ENCODE results near the gene SRSF9. TPM values are rescaled to one million over a fixed set of nuclear protein-coding genes. Genes with fewer than 3 reads are reported as not detected.
"Not testable (repeated sequence)": the region's sequence is repeated elsewhere in the genome, so short reads cannot be mapped to it uniquely, and the experiment has no call there.

SRSF9 gene
- total RNA-seq: 100 to 1,000 TPM; 117 to 140 (median 139) TPM
- long read RNA-seq, donor 1, transcript SRSF9-201 (4 exons, 1,201 nt): major isoform, 123 of 135 reads
- long read RNA-seq, donor 1, partial matches to known transcripts: 0 of 135 reads
- long read RNA-seq, donor 1, other reads (novel, unspliced or antisense): 8 of 135 reads
- long read RNA-seq, donor 2, transcript SRSF9-201 (4 exons, 1,201 nt): major isoform, 7 of 8 reads
- long read RNA-seq, donor 2, partial matches to known transcripts: 0 of 8 reads
- long read RNA-seq, donor 2, other reads (novel, unspliced or antisense): 0 of 8 reads

GRCh38 chr12:120469450-120470149 lies at the start of gene SRSF9:
SRSF9 (minus strand) TSS chr12:120469748; CDS start chr12:120469609, 139 bp downstream.
- H3K4me1 ChIP-seq (ENCODE audit: low read depth): peaks cover 10% of the 10 kb centered on the region
- peak; percentile 96 for ATAC-seq
- DNase-seq: peak; percentile 95 to 97 (median 97)
- intact Hi-C loops (cut with DNase I, micrococcal nuclease): no loop called here
- H3K4me3 ChIP-seq: peak within 1 kb of the TSS; percentile 85
- TF ChIP-seq CTCF (IDR thresholded peaks at IDR 0.05): peak; percentile 96
- no peaks in the 10 kb centered on the region for H3K36me3 ChIP-seq (ENCODE audit: low read depth)
- no peaks in the 10 kb centered on the region for H3K9me3 ChIP-seq

GRCh38 chr12:120519324-120519723 lies 49.8 kb upstream of the SRSF9 start:
- ATAC-seq, H3K4me3 ChIP-seq: not testable (repeated sequence)

GRCh38 chr12:120515496-120515895 lies 45.9 kb upstream of the SRSF9 start:
- no peak for ATAC-seq
- no peaks in the 10 kb centered on the region for H3K9me3 ChIP-seq
- intact Hi-C loops (cut with DNase I, micrococcal nuclease): no loop called here
- no peaks in the 10 kb centered on the region for H3K4me1 ChIP-seq (ENCODE audit: low read depth)
- TF ChIP-seq CTCF (IDR thresholded peaks at IDR 0.05): no peak
- DNase-seq: no peak
- H3K36me3 ChIP-seq (ENCODE audit: low read depth): no peaks in the 10 kb centered on the region
- no peak overlapping the region for H3K4me3 ChIP-seq

More at GRCh38 chr12:120519324-120519723, 49.8 kb upstream of the SRSF9 start:
- H3K9me3 ChIP-seq; H3K4me1 ChIP-seq (ENCODE audit: low read depth); intact Hi-C loops (cut with DNase I, micrococcal nuclease); DNase-seq; H3K36me3 ChIP-seq (ENCODE audit: low read depth): not testable (repeated sequence)

- TF ChIP-seq CTCF (IDR thresholded peaks at IDR 0.05): no peak
- DNase-seq: no peak
- Histone ChIP-seq H3K9me3 (no peaks in the 10 kb centered on the region), H3K4me1 (ENCODE audit: low read depth) (no peaks in the 10 kb centered on the region), H3K4me3 (no peak overlapping the region), H3K36me3 (ENCODE audit: low read depth) (no peaks in the 10 kb centered on the region)
- intact Hi-C loops (cut with DNase I, micrococcal nuclease): no loop called here
- ATAC-seq: no peak
Observed at GRCh38 chr12:120514002-120514401, 44.5 kb upstream of the SRSF9 start.

GRCh38 chr12:120508537-120508936 lies 39.0 kb upstream of the SRSF9 start:
- Histone ChIP-seq H3K4me1 (ENCODE audit: low read depth) (no peaks in the 10 kb centered on the region), H3K9me3 (no peaks in the 10 kb centered on the region), H3K36me3 (ENCODE audit: low read depth) (peaks cover 3% of the 10 kb centered on the region), H3K4me3 (no peak overlapping the region)
- intact Hi-C loops (cut with DNase I, micrococcal nuclease): no loop called here
- no peak for TF ChIP-seq CTCF (IDR thresholded peaks at IDR 0.05)
- peak; percentile 73 for ATAC-seq
- no peak for DNase-seq

GRCh38 chr12:120504587-120504986 lies 35.0 kb upstream of the SRSF9 start:
- peaks cover 4% of the 10 kb centered on the region for H3K4me1 ChIP-seq (ENCODE audit: low read depth)
- intact Hi-C loops (cut with DNase I, micrococcal nuclease): no loop called here
- ATAC-seq (no peak), DNase-seq (no peak)
- no peak overlapping the region for H3K4me3 ChIP-seq
- no peak for TF ChIP-seq CTCF (IDR thresholded peaks at IDR 0.05)
- no peaks in the 10 kb centered on the region for H3K9me3 ChIP-seq
- peaks cover 3% of the 10 kb centered on the region for H3K36me3 ChIP-seq (ENCODE audit: low read depth)
